SK-N-SH (cell line): ENCODE results near the gene CIB4. TPM values are rescaled to one million over a fixed set of nuclear protein-coding genes. Genes with fewer than 3 reads are reported as not detected.
A peak's percentile ranks its signal among the peaks of the same experiment; 100 is the strongest.

Experiments
- CTCF ChIA-PET: fragments of 300-600, 350-600 bp; formaldehyde crosslinking; extraction: SDS; loops from one replicate; lab custom pipeline; 2021; lab: Yijun Ruan, JAX
- POLR2A ChIA-PET: fragments of 350-600 bp; sonication (Branson Sonifier 250); formaldehyde crosslinking; extraction: SDS; loops from one replicate; lab custom pipeline; 2020; ENCODE audit warnings: antibody characterized with exemption, inconsistent platforms; lab: Yijun Ruan, JAX
- DNase-seq: peaks from one replicate; pipeline ENCODE4 v3.0.0; 2012
- H2AFZ ChIP-seq: fragments of 200-600 bp; sonication (generic); 2 replicates; pipeline ENCODE4 v1.8.1; 2016; ENCODE audit warnings: antibody characterized with exemption, mild to moderate bottlenecking, low read depth
- H3F3A ChIP-seq: fragments of 200-600 bp; sonication (generic); replicated peaks from 2 replicates; pipeline ENCODE3; 2016; ENCODE audit warnings: antibody characterized with exemption, mild to moderate bottlenecking; ENCODE audit not compliant: insufficient read depth
- H3K27ac ChIP-seq, 2 experiments: fragments of 200-500 bp in 1 of 2; fragments of 200-600 bp in 1 of 2; sonication (Bioruptor generic) in 1 of 2; sonication (generic), shearing (Covaris generic) in 1 of 2; 2 replicates each; pipeline versions ENCODE4 v1.5.1 to v1.6.1; 2014 to 2016; ENCODE audit warnings: low read depth in 2 of 2, inconsistent platforms in 1 of 2, low read length in 1 of 2, mild to moderate bottlenecking in 1 of 2, mixed read lengths in 1 of 2
- H3K27me3 ChIP-seq: fragments of 200-600 bp; sonication (generic), shearing (Covaris generic); 2 replicates; pipeline ENCODE4 v1.6.1; 2016; ENCODE audit warnings: mixed run types; ENCODE audit not compliant: insufficient read depth
- H3K36me3 ChIP-seq, 2 experiments: fragments of 200-500 bp in 1 of 2; fragments of 200-600 bp in 1 of 2; sonication (Bioruptor generic) in 1 of 2; sonication (generic) in 1 of 2; replicated peaks in 1 of 2; 2 replicates each; pipeline versions ENCODE3 to v1.5.1; 2014 to 2016; ENCODE audit warnings: low read length in 1 of 2, mild to moderate bottlenecking in 1 of 2; ENCODE audit not compliant: insufficient read depth in 2 of 2, control insufficient read depth in 1 of 2
- H3K4me1 ChIP-seq, 2 experiments: fragments of 200-500 bp in 1 of 2; fragments of 200-600 bp in 1 of 2; sonication (Bioruptor generic) in 1 of 2; sonication (generic), shearing (Covaris generic) in 1 of 2; 2 replicates each; pipeline versions ENCODE4 v1.5.1 to v1.6.1; 2014 to 2016; ENCODE audit warnings: low read depth in 1 of 2, low read length in 1 of 2, mixed run types in 1 of 2; ENCODE audit not compliant: insufficient read depth in 2 of 2, control insufficient read depth in 1 of 2
- H3K4me2 ChIP-seq: fragments of 200-600 bp; sonication (generic), shearing (Covaris generic); 2 replicates; pipeline ENCODE4 v1.6.1; 2017; ENCODE audit warnings: mixed run types
- H3K4me3 ChIP-seq, 2 experiments: fragments of 200-500 bp in 1 of 2; fragments of 200-600 bp in 1 of 2; sonication (Bioruptor generic) in 1 of 2; sonication (generic), shearing (Covaris generic) in 1 of 2; 2 replicates each; pipeline versions ENCODE4 v1.5.1 to v1.8.1; 2014 to 2016; ENCODE audit warnings: low read depth in 2 of 2, inconsistent platforms in 1 of 2, low read length in 1 of 2, mild to moderate bottlenecking in 1 of 2, mixed read lengths in 1 of 2, moderate library complexity in 1 of 2
- H3K79me2 ChIP-seq: fragments of 200-600 bp; sonication (generic); 2 replicates; pipeline ENCODE4 v1.8.1; 2017; ENCODE audit warnings: mild to moderate bottlenecking; ENCODE audit not compliant: insufficient read depth
- H3K9ac ChIP-seq: fragments of 200-600 bp; sonication (generic); 2 replicates; pipeline ENCODE4 v1.6.1; 2017; ENCODE audit warnings: mixed run types
- H3K9me2 ChIP-seq: fragments of 200-600 bp; sonication (generic); 2 replicates; pipeline ENCODE4 v1.6.1; 2017; ENCODE audit warnings: mixed run types
- H3K9me3 ChIP-seq: fragments of 200-600 bp; sonication (generic); 2 replicates; pipeline ENCODE4 v1.6.1; 2017; ENCODE audit warnings: mixed run types, mild to moderate bottlenecking, moderate library complexity
- H4K20me1 ChIP-seq: fragments of 200-600 bp; sonication (generic); 2 replicates; pipeline ENCODE4 v1.6.1; 2017; ENCODE audit warnings: mild to moderate bottlenecking, mixed run types; ENCODE audit not compliant: insufficient read depth
- ELF1 ChIP-seq: IDR thresholded peaks from 2 replicates; pipeline ENCODE4 v1.4.0; 2012
- EP300 ChIP-seq, 2 experiments: IDR thresholded peaks; 2 replicates each; pipeline versions ENCODE4 v1.4.0 to v1.6.1; 2012; ENCODE audit warnings: borderline replicate concordance in 1 of 2, low read depth in 1 of 2, low read length in 1 of 2
- MXI1 ChIP-seq: IDR thresholded peaks from 2 replicates; pipeline ENCODE4 v1.6.1; 2012; ENCODE audit warnings: mild to moderate bottlenecking, low read depth, low read length, improper control_type of control experiment
- SMC3 ChIP-seq: IDR thresholded peaks from 2 replicates; pipeline ENCODE4 v1.6.1; 2012; ENCODE audit warnings: low read depth, low read length, improper control_type of control experiment
- TAF1 ChIP-seq: IDR thresholded peaks from 2 replicates; pipeline ENCODE4 v1.6.1; 2012; ENCODE audit warnings: low read depth, mild to moderate bottlenecking, low read length, moderate library complexity, borderline replicate concordance
- WGBS: methylation state at CpG from one replicate; pipeline ENCODE4 v1.1.6; 2017; ENCODE audit warnings: low lambda C conversion rate; 5-methylcytosine and 5-hydroxymethylcytosine counted together
- polyA plus RNA-seq, 3 experiments: library from polyadenylated mRNA; depleted of rRNA; stranded (reverse); fragments of >200 nt; gene quantifications; 2 replicates each; pipeline ENCODE4 v1.2.3, GENCODE V29; 2012
- TF ChIP-seq, protein P1 (sequence below): fragments of 150-350 bp; IDR thresholded peaks from 2 replicates; pipeline ENCODE4 v1.6.1; 2016; ENCODE audit warnings: mild to moderate bottlenecking, low read depth, low read length
- TF ChIP-seq, protein P2 (sequence below): IDR thresholded peaks from 2 replicates; pipeline ENCODE4; 2012
- TF ChIP-seq, protein P3 (sequence below): fragments of 200-600 bp; sonication (generic); IDR thresholded peaks from 2 replicates; pipeline ENCODE4 v1.6.1; 2017; ENCODE audit warnings: antibody characterized with exemption, mild to moderate bottlenecking, moderate library complexity
- TF ChIP-seq, protein P4 (sequence below): fragments of 150-350 bp; IDR thresholded peaks from 2 replicates; pipeline ENCODE4 v1.6.1; 2017; ENCODE audit warnings: antibody characterized with exemption, low read length, low read depth, borderline replicate concordance

Gene CIB4
- polyA plus RNA-seq, 1 of the 3 experiments (the other 2 are of a cell fraction), result not detected

DNA sequence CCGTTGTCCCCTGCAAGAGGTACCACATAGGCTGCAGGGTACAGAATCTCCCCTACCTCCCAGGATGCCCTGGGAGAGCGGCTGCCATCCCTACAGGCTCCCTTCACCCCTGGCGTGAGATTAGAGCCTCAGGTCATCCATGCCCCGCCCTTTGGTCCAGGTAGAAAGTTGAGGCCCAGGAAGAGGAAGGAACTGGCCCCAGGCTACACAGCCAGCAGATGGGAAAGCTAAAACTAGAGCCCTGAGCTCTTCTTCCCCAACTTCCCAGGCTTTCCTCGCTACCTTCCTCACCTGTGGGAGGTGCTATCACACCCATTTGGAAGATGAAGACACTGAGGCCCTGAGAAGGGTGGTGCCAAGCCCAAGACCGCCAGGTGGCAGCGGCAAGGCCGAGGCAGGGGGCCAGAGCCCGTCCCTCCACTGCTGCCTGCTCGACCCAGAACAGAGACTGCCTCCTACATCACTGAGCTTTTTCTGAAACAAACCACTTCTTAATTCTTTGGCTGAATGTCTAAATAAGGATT lies 25.8 kb downstream of the CIB4 start:
- WGBS, result 46% methylated on average over 10 of the region's 10 CpGs
- TF ChIP-seq MXI1 (no peak), TAF1 (no peak), SMC3 (0 out of 2 replicates have a peak, but pooled peaks have one; percentile 16), EP300 (IDR thresholded peaks at IDR 0.05; ENCODE audit: borderline replicate concordance in 1 of 2, low read depth in 1 of 2, low read length in 1 of 2) (no peak), ELF1 (no peak)
- TF ChIP-seq, protein P1, sequence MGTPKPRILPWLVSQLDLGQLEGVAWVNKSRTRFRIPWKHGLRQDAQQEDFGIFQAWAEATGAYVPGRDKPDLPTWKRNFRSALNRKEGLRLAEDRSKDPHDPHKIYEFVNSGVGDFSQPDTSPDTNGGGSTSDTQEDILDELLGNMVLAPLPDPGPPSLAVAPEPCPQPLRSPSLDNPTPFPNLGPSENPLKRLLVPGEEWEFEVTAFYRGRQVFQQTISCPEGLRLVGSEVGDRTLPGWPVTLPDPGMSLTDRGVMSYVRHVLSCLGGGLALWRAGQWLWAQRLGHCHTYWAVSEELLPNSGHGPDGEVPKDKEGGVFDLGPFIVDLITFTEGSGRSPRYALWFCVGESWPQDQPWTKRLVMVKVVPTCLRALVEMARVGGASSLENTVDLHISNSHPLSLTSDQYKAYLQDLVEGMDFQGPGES, result no peak
- TF ChIP-seq, protein P2, sequence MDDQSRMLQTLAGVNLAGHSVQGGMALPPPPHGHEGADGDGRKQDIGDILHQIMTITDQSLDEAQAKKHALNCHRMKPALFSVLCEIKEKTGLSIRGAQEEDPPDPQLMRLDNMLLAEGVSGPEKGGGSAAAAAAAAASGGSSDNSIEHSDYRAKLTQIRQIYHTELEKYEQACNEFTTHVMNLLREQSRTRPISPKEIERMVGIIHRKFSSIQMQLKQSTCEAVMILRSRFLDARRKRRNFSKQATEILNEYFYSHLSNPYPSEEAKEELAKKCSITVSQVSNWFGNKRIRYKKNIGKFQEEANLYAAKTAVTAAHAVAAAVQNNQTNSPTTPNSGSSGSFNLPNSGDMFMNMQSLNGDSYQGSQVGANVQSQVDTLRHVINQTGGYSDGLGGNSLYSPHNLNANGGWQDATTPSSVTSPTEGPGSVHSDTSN, result no peak
- TF ChIP-seq, protein P3, sequence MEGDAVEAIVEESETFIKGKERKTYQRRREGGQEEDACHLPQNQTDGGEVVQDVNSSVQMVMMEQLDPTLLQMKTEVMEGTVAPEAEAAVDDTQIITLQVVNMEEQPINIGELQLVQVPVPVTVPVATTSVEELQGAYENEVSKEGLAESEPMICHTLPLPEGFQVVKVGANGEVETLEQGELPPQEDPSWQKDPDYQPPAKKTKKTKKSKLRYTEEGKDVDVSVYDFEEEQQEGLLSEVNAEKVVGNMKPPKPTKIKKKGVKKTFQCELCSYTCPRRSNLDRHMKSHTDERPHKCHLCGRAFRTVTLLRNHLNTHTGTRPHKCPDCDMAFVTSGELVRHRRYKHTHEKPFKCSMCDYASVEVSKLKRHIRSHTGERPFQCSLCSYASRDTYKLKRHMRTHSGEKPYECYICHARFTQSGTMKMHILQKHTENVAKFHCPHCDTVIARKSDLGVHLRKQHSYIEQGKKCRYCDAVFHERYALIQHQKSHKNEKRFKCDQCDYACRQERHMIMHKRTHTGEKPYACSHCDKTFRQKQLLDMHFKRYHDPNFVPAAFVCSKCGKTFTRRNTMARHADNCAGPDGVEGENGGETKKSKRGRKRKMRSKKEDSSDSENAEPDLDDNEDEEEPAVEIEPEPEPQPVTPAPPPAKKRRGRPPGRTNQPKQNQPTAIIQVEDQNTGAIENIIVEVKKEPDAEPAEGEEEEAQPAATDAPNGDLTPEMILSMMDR, result peak; percentile 37
- TF ChIP-seq, protein P4, sequence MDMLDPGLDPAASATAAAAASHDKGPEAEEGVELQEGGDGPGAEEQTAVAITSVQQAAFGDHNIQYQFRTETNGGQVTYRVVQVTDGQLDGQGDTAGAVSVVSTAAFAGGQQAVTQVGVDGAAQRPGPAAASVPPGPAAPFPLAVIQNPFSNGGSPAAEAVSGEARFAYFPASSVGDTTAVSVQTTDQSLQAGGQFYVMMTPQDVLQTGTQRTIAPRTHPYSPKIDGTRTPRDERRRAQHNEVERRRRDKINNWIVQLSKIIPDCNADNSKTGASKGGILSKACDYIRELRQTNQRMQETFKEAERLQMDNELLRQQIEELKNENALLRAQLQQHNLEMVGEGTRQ, result no peak
- TF ChIP-seq, all 33 proteins: peak for 2
- POLR2A ChIA-PET, result no interaction called here

More for the DNA sequence above, 25.8 kb downstream of the CIB4 start:
- H2AFZ ChIP-seq, result no peak overlapping the region
- H3K36me3 ChIP-seq, result no peaks in the 10 kb centered on the region
- DNase-seq, result peak; percentile 45
- peaks cover 0 to 40% of the 10 kb centered on the region in 2 experiments; a peak in 1 of 4 replicates for H3K4me1 ChIP-seq
- no peaks in the 10 kb centered on the region for H3F3A ChIP-seq
- no peaks in the 10 kb centered on the region for H4K20me1 ChIP-seq
- H3K27ac ChIP-seq, result no peak overlapping the region
- H3K9ac ChIP-seq, result no peak overlapping the region
- no peaks in the 10 kb centered on the region for H3K9me3 ChIP-seq
- peaks cover 53% of the 10 kb centered on the region for H3K27me3 ChIP-seq
- no peaks in the 10 kb centered on the region for H3K9me2 ChIP-seq
- H3K4me2 ChIP-seq, result no peak overlapping the region
- H3K79me2 ChIP-seq, result no peaks in the 10 kb centered on the region
- no peak overlapping the region for H3K4me3 ChIP-seq
- CTCF ChIA-PET, result interaction anchor here (1.3 to 18.4 kb wide), 4 partner anchors 10 to 123 kb away, joined by 3 to 944 read pairs (median 45); no protein-coding TSS in a partner anchor
